SHP77 (cell line): ENCODE measurements around the gene NFATC1.

Experiments used
- DNase-seq, 2 experiments: peaks; one replicate each; lab custom pipeline; 2025; lab: John Stamatoyannopoulos, UW

The NFATC1 gene

DNA sequence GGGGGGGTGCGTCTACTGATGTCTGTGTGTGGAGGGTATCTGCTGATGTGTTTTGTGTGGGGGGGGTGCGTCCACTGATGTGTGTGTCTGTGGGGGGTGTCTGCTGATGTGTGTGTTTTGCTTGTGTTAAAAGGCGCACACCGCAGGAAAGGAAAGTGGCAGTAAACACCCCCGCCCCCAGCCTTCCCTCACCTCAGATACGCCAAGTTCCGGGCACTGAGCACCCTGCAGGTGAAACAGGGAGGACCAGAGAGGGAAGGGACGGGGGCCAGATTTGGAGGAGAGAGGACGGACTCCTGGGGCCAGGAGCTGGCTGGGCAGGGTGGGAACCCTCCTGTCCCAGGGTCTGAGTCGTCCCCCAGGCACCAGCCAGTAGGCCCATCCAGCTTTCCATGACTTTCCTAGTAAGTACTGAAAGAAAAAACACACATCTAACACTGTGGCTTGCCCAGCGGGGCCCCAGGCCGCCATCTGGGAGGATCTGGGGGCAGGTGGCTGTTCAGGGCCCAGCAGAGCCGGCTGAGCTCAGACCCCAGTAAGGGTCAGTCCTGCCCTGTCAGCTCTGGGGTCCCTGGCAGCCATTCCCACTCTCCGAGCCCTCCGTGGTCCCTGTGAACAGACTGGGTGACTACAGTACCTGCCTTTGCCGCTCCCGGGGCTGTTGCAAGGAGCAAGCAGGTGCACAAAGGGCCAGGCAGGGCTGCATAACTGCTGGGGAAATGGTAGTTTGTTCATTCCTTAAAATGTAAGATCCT is 126.9 kb downstream of the NFATC1 start:
- no peak for DNase-seq

GRCh38 chr18:79523206-79523735 is 127.5 kb downstream of the NFATC1 start:
- DNase-seq: no peak

DNA sequence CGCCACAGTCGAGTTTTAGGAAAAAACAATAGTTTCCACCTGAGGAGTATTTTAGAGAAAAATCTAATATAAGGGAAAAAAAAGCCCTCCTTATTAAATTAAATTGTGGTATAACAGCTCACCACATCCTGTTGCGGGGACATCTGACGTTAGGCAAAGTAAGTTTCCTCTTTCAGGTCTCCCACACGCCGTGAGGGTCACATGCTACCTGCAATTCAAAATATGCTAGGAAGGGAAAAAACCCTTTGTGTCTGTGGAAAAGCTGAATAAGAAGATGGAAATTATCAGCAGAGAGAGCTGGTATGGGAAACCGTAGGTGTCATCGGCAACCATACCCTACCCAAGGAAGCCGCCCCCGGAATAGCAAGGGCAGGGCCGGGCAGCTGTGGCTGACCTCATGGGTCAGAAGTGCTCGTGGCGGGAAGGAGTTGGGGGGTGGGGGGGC is 128.0 kb downstream of the NFATC1 start:
- DNase-seq: no peak

DNA sequence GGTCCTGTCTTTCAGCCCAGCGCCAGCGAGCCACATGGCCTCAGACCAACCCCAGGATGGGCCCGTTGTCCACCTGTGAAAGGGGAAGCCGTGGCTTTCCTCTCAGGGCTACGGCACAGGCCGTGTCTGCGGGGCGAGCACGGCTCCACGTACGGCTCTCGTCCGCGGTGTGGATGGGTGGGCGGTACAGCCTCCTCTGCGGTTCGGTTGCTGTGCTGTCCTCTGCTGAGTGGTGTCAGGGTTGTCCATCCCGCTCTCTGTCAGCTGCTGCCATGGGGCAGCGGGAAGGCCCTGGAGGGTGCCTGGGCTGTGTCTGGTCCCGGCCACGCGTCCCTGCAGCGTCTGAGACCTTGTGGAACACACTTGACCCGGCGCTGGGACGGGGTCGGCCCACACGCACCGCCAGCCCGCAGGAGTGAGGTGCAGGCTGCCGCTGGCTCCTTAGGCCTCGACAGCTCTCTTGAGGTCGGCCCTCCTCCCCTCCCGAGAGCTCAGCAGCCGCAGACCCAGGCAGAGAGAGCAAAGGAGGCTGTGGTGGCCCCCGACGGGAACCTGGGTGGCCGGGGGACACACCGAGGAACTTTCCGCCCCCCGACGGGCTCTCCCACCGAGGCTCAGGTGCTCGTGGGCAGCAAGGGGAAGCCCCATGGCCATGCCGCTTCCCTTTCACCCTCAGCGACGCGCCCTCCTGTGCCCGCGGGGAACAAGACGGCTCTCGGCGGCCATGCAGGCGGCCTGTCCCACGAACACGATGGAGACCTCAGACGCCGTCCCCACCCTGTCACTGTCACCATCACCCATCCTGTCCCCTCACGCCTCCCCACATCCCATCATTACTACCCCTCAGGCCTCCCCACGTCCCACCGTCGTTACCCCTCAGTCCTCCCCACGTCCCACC is 128.7 kb downstream of the NFATC1 start:
- no peak for DNase-seq

DNA sequence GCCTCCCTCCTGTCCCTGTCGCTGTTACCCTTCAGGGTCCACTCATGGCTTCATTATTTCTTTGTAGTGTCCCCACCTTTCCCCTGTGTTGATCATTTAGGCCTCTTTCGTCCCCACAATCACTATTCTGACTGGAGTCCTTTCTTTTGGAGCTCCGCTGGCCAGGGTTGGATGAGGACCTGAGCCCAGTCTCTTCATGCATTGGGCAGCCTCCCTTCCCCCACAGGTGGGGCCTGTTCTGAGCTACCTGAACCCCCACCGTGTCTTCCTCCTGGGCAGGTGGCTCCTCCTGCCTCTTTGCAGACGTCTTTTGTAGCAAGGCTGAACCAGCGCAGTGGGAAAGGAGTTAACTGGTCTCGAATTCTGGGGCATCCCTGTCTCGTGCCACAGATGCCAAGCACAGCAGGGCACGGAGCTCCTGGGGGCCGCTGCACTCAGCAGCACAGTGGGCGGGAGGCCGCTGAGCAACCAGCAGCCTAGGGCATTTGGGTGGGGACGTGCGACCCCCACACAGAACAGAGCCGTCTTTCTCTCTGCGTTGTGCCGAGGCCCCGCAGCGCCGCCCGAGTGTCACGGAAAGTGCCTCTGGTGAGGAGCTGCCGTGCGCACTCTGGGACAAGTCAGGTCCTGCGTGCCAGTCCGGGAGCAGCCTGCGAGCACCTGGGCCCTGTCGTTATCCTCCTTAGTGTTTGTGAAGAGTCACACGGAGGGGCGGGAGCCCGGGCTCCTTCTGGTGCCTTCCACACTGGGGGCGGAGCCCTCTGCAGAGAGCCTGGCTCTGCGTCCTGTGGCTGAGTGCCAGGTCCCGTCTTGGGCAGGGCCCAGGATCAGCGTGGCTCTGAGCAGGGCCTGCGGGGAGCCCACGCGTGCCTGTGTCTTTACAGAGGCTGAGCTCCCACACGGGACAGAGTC is 130.1 kb downstream of the NFATC1 start:
- no peak for DNase-seq

DNA sequence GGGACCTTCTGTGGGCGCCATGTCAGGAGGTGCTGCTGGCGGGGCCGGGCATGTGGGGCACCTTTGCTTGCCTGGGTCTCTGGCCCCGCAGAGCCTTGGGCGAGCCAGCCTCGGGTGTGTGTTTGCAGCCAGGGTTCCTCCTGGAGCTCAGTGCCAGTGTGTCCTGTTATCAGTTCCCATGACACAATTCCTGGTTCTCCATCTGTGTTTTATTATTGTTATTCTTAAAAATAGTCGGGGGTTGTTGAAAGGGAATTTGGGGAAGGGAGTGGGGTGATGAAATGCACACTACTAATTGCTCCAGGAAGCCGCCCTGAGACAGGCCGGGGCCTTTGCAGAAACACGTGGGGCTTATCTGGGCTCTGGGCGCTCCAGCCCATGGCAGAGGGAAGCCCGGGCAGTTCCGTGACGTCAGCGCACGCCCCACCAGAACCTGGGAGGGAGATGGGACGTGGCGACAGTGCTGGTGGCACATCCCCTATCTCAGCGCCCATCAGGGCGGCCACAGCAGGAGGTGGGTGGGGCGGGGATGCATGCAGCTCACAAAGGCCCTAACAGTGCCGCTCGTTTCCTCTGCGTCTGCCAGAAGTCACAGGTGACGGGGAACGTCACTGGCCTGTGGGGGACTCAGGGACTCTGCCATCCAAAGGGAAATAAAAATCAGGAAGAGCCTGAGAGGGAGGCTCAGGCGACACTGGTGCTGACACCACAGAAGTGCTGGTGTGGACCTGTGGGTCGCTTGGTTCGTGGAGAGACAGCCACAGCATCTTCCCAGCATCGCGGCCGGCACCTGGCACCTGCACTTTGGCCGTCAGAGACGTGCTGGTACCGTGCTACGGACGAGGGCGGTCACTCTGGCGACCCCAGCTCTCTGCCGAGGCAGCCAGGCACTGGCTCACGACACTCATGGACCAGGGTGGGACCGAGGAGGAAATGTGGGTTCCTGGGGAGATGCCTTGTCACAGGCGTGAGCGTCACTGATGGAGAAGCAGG is 131.0 kb downstream of the NFATC1 start:
- no peak for DNase-seq

- DNase-seq: no peak
These were observed 132.1 kb downstream of the NFATC1 start for GRCh38 chr18:79527656-79528315.

DNA sequence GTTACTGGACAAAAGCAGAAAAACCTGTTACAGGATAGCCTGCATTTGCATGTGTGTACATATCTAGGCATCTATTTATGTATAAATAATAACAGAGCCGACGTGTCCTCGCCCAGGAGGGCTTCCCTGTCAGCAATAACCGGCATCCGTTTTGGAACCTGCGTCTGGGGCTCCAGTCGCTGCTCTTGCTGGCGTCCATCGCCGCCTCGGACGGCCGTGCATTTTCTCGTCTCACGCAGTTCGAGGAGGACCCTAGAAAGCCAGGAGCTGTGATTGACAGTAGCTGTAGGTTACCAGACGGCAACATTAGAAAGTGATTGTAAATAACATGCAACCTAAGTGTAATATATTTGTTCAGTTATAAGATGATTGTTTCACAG is 132.6 kb downstream of the NFATC1 start:
- no peak for DNase-seq

GRCh38 chr18:79528846-79529245 is 133.1 kb downstream of the NFATC1 start:
- DNase-seq: peak; percentile 52

DNA sequence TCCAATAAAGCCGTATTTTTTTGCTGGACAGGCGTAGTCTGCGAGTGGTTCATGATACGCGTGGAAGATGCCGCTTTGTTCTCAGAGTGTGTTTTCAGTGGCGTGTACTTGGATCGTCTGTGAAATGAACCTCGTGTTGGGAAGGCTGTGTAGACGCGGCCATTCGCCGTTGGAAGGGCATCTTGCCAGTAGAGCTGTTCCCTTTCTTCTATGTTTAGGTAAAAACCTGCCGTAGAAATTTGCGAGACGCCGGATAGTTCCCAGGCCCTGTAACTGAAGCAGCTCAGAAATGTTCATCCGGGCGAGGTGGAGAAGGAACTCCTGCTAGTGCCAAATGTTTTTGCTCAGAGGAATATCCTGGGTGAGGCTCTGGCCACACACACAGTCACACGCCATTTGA is 133.6 kb downstream of the NFATC1 start:
- DNase-seq: no peak

DNA sequence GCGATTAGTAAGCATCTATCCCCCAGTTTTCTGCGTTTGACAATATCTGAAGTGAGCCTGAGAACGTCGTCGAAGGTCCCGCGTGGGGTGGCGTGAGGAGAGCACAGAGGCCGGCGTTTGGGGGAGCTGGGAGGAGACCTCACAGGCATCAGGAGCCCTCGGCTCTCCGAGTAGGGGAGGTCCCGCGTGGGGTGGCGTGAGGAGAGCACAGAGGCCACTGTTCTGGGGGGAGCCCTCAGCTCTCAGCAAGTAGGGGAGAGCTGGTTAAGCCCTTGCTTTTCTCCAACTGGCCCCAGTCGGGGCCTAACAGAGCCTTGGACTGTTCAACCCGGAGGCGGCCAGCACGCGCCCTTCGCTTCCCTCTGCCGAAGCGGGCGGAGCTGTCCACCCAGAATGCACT is 134.3 kb downstream of the NFATC1 start:
- no peak for DNase-seq

DNA sequence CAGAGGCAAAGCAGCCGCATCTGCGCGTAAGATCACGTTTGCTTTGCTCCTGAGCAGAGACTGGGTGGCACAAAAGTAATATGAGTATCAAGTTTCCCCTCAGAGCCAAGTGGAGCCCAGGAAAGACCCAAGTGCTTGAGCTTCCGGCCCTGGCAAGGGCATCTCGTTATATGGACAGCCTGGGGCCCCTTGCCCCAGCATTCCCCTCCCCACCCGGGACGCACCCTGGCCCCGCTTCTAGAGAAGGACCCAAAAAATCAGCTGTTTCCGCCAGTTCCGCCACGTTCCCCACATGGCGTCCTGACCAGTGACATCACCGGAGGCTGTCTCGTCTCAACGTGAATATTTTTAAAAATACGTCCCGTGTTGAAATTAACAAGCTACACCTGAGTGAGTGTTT is 135.1 kb downstream of the NFATC1 start:
- no peak for DNase-seq

DNA sequence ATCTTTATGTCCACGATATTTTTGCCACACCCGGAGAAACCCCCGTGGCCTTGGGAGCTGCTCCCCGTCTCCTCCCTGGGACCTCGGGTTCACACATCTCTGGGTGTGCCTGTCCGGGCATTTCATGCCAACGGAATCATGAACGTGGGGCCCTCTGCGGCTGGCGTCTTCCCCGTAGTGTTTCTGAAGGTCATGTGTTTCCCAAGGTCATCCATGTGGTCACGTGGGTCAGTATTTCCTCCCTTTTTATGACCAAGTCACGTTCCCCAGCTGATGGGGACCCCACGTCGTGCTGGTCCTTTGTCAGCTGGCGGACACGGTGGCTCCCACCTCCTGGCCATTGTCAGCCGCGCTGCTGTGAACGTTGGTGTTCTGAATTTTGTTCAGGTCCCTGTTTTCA is 135.7 kb downstream of the NFATC1 start:
- DNase-seq: no peak

- no peak for DNase-seq
These were observed 136.2 kb downstream of the NFATC1 start for GRCh38 chr18:79531926-79532312.

DNA sequence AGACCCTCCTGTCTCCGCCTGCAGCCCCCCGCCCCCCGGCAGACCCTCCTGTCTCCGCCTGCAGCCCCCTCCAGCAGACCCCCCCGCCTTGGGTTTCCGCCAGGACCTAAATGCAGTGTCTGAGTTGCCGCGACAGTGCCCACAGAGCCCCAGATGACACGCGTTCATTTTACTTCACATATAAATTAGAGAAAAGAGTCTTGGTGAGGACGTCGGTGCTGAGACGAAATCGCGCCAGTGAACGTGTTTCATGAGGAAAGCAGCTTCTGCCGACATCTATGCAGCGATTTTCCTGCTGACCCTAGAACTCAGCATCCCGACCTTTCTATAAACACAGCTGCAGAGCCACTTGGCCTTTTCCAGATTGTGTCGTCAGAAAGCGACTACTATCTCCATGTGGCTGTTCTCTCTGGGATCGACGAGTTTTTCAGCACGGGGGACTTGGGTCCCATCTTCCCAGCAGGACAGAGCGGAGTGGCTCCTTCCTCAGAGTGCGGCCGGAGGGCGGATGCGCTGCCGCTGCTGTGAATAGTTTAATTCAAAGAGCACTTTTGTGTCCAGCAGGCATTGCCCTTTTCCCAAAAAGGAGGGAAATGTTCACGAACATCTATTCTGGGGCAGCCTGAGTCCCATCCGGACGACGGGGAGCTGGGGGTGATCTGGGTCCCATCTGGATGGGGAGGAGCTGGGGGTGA is 136.7 kb downstream of the NFATC1 start:
- DNase-seq: no peak

GRCh38 chr18:79533146-79533545 is 137.4 kb downstream of the NFATC1 start:
- no peak for DNase-seq

GRCh38 chr18:79533591-79533990 is 137.9 kb downstream of the NFATC1 start:
- DNase-seq: no peak

DNA sequence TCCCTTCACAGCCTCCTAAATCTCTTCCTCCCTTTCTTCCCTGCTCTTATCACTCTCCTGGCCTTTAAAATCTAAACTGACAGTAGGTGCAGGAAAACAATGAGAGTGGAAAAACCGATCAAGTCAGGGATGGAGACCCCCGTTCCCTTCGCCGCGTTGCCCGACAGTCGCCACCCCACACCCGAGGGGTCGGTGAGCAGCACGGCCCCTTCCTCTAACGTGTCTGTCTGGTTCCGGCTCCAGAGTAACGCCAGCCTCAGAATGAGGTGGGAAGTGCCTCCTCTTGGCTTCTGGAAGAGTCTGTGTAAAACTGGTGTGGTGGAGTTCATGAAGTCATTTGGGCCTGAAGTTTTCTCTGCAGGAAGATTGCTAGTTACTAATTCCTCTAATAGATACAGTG is 138.6 kb downstream of the NFATC1 start:
- no peak for DNase-seq

DNA sequence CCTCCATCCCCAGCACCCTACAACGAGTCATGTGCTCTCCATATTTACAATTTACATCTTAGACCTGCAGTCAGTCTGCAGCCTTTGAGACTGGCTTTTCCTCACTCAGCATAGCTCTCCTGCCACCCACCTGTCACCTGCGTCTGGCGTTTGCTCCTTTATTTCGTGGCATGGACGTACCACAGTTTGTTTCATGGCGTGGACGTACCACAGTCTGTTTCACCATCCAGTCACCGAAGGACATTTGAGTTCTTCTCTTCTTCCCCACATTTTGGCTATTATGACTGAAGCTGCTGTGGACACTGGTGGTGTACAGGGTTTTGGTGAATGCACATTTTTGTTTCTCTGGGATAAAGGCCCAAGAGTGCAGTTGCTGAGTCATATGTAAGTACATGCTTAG is 142.0 kb downstream of the NFATC1 start:
- no peak for DNase-seq

GRCh38 chr18:79538635-79539034 is 142.9 kb downstream of the NFATC1 start:
- no peak for DNase-seq
